Measurements from ENCODE around the gene MPRIP.
"Not testable (repeated sequence)": the region's sequence is repeated elsewhere in the genome, so short reads cannot be mapped to it uniquely, and the experiment has no call there.

- TF ChIP-seq, protein P1, sequence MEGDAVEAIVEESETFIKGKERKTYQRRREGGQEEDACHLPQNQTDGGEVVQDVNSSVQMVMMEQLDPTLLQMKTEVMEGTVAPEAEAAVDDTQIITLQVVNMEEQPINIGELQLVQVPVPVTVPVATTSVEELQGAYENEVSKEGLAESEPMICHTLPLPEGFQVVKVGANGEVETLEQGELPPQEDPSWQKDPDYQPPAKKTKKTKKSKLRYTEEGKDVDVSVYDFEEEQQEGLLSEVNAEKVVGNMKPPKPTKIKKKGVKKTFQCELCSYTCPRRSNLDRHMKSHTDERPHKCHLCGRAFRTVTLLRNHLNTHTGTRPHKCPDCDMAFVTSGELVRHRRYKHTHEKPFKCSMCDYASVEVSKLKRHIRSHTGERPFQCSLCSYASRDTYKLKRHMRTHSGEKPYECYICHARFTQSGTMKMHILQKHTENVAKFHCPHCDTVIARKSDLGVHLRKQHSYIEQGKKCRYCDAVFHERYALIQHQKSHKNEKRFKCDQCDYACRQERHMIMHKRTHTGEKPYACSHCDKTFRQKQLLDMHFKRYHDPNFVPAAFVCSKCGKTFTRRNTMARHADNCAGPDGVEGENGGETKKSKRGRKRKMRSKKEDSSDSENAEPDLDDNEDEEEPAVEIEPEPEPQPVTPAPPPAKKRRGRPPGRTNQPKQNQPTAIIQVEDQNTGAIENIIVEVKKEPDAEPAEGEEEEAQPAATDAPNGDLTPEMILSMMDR (IDR thresholded peaks at IDR 0.05): not testable (repeated sequence)
- TF ChIP-seq EZH2 (IDR thresholded peaks at IDR 0.05; ENCODE audit: borderline replicate concordance, insufficient read depth, low read depth, low read length, poor library complexity, severe bottlenecking): not testable (repeated sequence)
Measured at GRCh38 chr17:17010545-17011034, 31.7 kb upstream of the MPRIP start.
